NB4 (cell line): ENCODE results near the gene NRXN3.

Experiments
- DNase-seq: peaks from one replicate; pipeline ENCODE4 v3.0.0; 2010; ENCODE audit warnings: low read depth
- H3K4me3 ChIP-seq: one replicate; pipeline ENCODE4 v1.5.1; 2011; ENCODE audit warnings: mild to moderate bottlenecking, low read depth, low read length, moderate library complexity
- MAX ChIP-seq: IDR thresholded peaks from 2 replicates; pipeline ENCODE4 v1.6.1; 2011; ENCODE audit warnings: low read depth, low read length
- MYC ChIP-seq: IDR thresholded peaks from 2 replicates; pipeline ENCODE4 v1.6.1; 2011; ENCODE audit warnings: low read depth, low read length
- POLR2A ChIP-seq: IDR thresholded peaks from 2 replicates; pipeline ENCODE4 v1.6.1; 2011; ENCODE audit warnings: mild to moderate bottlenecking; ENCODE audit not compliant: insufficient read length; ENCODE audit errors: extremely low read depth
- TF ChIP-seq, protein P1 (sequence below): IDR thresholded peaks from one replicate; pipeline ENCODE4 v1.5.1; 2012; ENCODE audit warnings: low read depth, low read length

NRXN3 gene

DNA sequence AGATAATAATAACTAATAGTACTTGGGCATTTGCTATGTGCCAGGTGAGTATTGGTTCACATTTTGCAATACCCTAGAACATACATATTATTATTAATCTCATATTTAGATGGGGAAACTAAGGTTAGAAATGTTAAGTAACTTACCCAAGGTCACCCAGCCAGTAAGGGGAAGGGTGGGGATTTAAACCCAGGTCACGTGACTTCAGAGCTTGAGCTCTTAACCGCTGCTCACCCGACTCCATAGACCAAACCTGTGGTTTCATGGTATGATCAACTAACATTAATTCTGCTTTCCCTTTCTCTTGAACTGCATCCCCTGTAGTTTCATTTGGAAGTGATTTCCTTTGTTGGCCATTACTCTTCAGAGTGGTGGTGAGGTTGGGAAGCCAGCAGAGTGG is 242.3 kb downstream of the NRXN3 start:
- TF ChIP-seq POLR2A (no peak), MYC (no peak)
- TF ChIP-seq, protein P1, sequence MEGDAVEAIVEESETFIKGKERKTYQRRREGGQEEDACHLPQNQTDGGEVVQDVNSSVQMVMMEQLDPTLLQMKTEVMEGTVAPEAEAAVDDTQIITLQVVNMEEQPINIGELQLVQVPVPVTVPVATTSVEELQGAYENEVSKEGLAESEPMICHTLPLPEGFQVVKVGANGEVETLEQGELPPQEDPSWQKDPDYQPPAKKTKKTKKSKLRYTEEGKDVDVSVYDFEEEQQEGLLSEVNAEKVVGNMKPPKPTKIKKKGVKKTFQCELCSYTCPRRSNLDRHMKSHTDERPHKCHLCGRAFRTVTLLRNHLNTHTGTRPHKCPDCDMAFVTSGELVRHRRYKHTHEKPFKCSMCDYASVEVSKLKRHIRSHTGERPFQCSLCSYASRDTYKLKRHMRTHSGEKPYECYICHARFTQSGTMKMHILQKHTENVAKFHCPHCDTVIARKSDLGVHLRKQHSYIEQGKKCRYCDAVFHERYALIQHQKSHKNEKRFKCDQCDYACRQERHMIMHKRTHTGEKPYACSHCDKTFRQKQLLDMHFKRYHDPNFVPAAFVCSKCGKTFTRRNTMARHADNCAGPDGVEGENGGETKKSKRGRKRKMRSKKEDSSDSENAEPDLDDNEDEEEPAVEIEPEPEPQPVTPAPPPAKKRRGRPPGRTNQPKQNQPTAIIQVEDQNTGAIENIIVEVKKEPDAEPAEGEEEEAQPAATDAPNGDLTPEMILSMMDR: no peak
- DNase-seq: no peak
- H3K4me3 ChIP-seq: no peak overlapping the region

- TF ChIP-seq, protein P1: no peak
- TF ChIP-seq MYC: no peak
- no peak for TF ChIP-seq MAX
- TF ChIP-seq POLR2A: no peak
- H3K4me3 ChIP-seq: no peak overlapping the region
- no peak for DNase-seq
Observed at GRCh38 chr14:78414172-78414571, 244.0 kb downstream of the NRXN3 start.

DNA sequence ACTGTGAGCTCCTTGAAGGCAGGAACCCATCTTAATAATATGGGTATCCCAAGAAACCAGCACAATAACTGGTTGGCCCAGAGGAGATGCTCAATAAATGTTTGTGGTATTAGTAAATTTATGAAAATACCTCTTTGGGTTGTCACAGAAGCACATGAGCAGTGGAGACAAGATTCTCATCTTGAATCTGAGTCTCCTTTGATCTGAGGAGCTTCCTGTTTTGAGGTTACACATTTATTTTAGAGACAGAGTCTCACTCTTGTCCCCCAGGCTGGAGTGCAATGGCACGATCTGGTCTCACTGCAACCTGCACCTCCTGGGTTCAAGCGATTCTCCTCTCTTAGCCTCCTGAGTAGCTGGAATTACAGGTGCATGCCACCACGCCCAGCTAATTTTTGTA is 247.4 kb downstream of the NRXN3 start:
- TF ChIP-seq MYC: no peak
- TF ChIP-seq, protein P1: no peak
- no peak for TF ChIP-seq MAX
- no peak for TF ChIP-seq POLR2A
- H3K4me3 ChIP-seq: no peak overlapping the region
- no peak for DNase-seq

- no peak for DNase-seq
- no peak overlapping the region for H3K4me3 ChIP-seq
- no peak for TF ChIP-seq MYC
- TF ChIP-seq, protein P1: no peak
- no peak for TF ChIP-seq MAX
- TF ChIP-seq POLR2A: no peak
Observed at GRCh38 chr14:78424311-78424710, 254.1 kb downstream of the NRXN3 start.

- DNase-seq: no peak
- TF ChIP-seq MAX (no peak), POLR2A (no peak), MYC (no peak)
- TF ChIP-seq, protein P1: no peak
- no peak overlapping the region for H3K4me3 ChIP-seq
Observed at GRCh38 chr14:78425330-78425729, 255.2 kb downstream of the NRXN3 start.

GRCh38 chr14:78425782-78426181 is 255.6 kb downstream of the NRXN3 start:
- DNase-seq: no peak
- TF ChIP-seq MYC (no peak), MAX (no peak), POLR2A (no peak)
- TF ChIP-seq, protein P1: no peak
- no peak overlapping the region for H3K4me3 ChIP-seq
